A549 (cell line): ENCODE results near the gene TMEM200A. TPM values are rescaled to one million over a fixed set of nuclear protein-coding genes. Genes with fewer than 3 reads are reported as not detected.

ENCODE experiments used
- ATAC-seq, 2 experiments: fragments of 200-7000 bp in 1 of 2; fragments of >200 bp in 1 of 2; cut with Nextera tagmentation in 1 of 2; cut with Tn5 transposase in 1 of 2; 3 replicates each; pipeline versions ENCODE4 v1.8.0 to v1.9.1; 2018 to 2020; ENCODE audit warnings: mild to moderate bottlenecking in 1 of 2, moderate library complexity in 1 of 2
- CTCF ChIA-PET: fragments of 300-600 bp; sonication (Branson Sonifier 250); formaldehyde crosslinking; extraction: SDS; loops from one replicate; lab custom pipeline; 2021; ENCODE audit warnings: antibody characterized with exemption, inconsistent platforms; lab: Yijun Ruan, JAX
- POLR2A ChIA-PET: fragments of 350-600 bp; formaldehyde crosslinking; extraction: SDS; loops from one replicate; lab custom pipeline; 2021; ENCODE audit warnings: antibody characterized with exemption, inconsistent platforms; lab: Yijun Ruan, JAX
- DNase-seq, 2 experiments: peaks; one replicate each; pipeline versions ENCODE4 v3.0.0 to v3.0.0-alpha.2; 2011 to 2016; ENCODE audit warnings: low read depth in 1 of 2, low spot score in 1 of 2
- FAIRE-seq: peaks from 2 replicates; lab custom pipeline; 2011; peaks lifted over from hg19 to GRCh38; lab: Jason Lieb, UNC
- H3K27ac ChIP-seq, 2 experiments: fragments of >200 bp; sonication (Bioruptor Twin); formaldehyde crosslinking; 3 replicates each; pipeline ENCODE4 v1.5.1; 2016 to 2017
- H3K4me1 ChIP-seq: fragments of >200 bp; sonication (Bioruptor Twin); formaldehyde crosslinking; 3 replicates; pipeline ENCODE4 v1.6.1; 2016
- H3K4me2 ChIP-seq: fragments of >200 bp; sonication (Bioruptor Twin); formaldehyde crosslinking; 3 replicates; pipeline ENCODE4 v1.6.1; 2016
- H3K4me3 ChIP-seq: fragments of >200 bp; sonication (Bioruptor Twin); formaldehyde crosslinking; 3 replicates; pipeline ENCODE4 v1.5.1; 2016
- H3K9me3 ChIP-seq: fragments of >200 bp; sonication (Bioruptor Twin); formaldehyde crosslinking; 3 replicates; pipeline ENCODE4 v1.6.1; 2016
- BHLHE40 ChIP-seq: IDR thresholded peaks from 2 replicates; pipeline ENCODE4 v1.6.1; 2012; ENCODE audit warnings: low read depth, low read length, inconsistent platforms
- CBX2 ChIP-seq: fragments of 200-600 bp; sonication (generic); IDR thresholded peaks from 2 replicates; pipeline ENCODE4 v1.6.1; 2016; ENCODE audit warnings: low read depth, mild to moderate bottlenecking, borderline replicate concordance
- CBX8 ChIP-seq: fragments of 200-600 bp; sonication (generic); IDR thresholded peaks from 2 replicates; pipeline ENCODE4 v1.6.1; 2016
- CHD2 ChIP-seq: fragments of 150-350 bp; IDR thresholded peaks from 2 replicates; pipeline ENCODE4 v1.6.1; 2014; ENCODE audit warnings: low read length; ENCODE audit not compliant: partially characterized antibody
- GATA3 ChIP-seq: IDR thresholded peaks from 2 replicates; pipeline ENCODE4 v1.6.1; 2012; ENCODE audit warnings: borderline replicate concordance
- HOXA7 ChIP-seq: fragments of 250-450 bp; sonication (Bioruptor Pico); IDR thresholded peaks from 2 replicates; pipeline ENCODE4 v1.5.0; 2020; ENCODE audit warnings: mild to moderate bottlenecking, moderate library complexity
- HOXB13 ChIP-seq: fragments of 250-450 bp; sonication (Bioruptor Pico); IDR thresholded peaks from 2 replicates; pipeline ENCODE4 v1.5.0; 2020; ENCODE audit warnings: low read depth, mild to moderate bottlenecking, moderate library complexity
- KDM1A ChIP-seq: fragments of 200-600 bp; sonication (generic); IDR thresholded peaks from 2 replicates; pipeline ENCODE4 v1.6.1; 2016; ENCODE audit warnings: low read depth, mild to moderate bottlenecking
- KDM5A ChIP-seq: fragments of 200-600 bp; sonication (generic); IDR thresholded peaks from 2 replicates; pipeline ENCODE4 v1.6.1; 2016; ENCODE audit warnings: antibody characterized with exemption, mild to moderate bottlenecking
- MAFK ChIP-seq: fragments of 450-650 bp; IDR thresholded peaks from 2 replicates; pipeline ENCODE4 v1.6.1; 2014; ENCODE audit not compliant: partially characterized antibody
- NFE2L2 ChIP-seq: fragments of 150-350 bp; conservative IDR thresholded peaks from 2 replicates; pipeline ENCODE4 v1.6.1; 2014; ENCODE audit warnings: low read length
- NR3C1 ChIP-seq: fragments of >200 bp; sonication (Bioruptor Twin); formaldehyde crosslinking; IDR thresholded peaks from 3 replicates; pipeline ENCODE4 v1.6.1; 2017
- PHF8 ChIP-seq: fragments of 200-600 bp; sonication (generic); IDR thresholded peaks from 2 replicates; pipeline ENCODE4 v1.6.1; 2016; ENCODE audit warnings: low read depth, mild to moderate bottlenecking, antibody characterized with exemption, moderate library complexity, borderline replicate concordance
- POLR2AphosphoS2 ChIP-seq: conservative IDR thresholded peaks from 2 replicates; pipeline ENCODE4 v1.6.1; 2012; ENCODE audit warnings: low read length, improper control_type of control experiment, inconsistent platforms
- RAD21 ChIP-seq, 2 experiments: fragments of >200 bp in 1 of 2; sonication (Bioruptor Twin) in 1 of 2; formaldehyde crosslinking in 1 of 2; IDR thresholded peaks in 1 of 2; conservative IDR thresholded peaks in 1 of 2; 2 replicates in 1 of 2; 3 replicates in 1 of 2; pipeline ENCODE4 v1.6.1; 2012 to 2018; ENCODE audit warnings: inconsistent platforms in 1 of 2
- TFCP2L1 ChIP-seq: fragments of 250-450 bp; sonication (Bioruptor Pico); IDR thresholded peaks from 2 replicates; pipeline ENCODE4 v1.5.0; 2021; ENCODE audit warnings: mild to moderate bottlenecking
- TP53 ChIP-seq: fragments of 250-450 bp; sonication (Bioruptor Pico); IDR thresholded peaks from 2 replicates; pipeline ENCODE4 v1.5.0; 2021; ENCODE audit warnings: mild to moderate bottlenecking, moderate library complexity
- ZFP36 ChIP-seq: fragments of 450-650 bp; IDR thresholded peaks from 2 replicates; pipeline ENCODE4 v1.6.1; 2014; ENCODE audit warnings: borderline replicate concordance; ENCODE audit not compliant: partially characterized antibody
- ZNF302 ChIP-seq: fragments of 250-450 bp; sonication (Bioruptor Pico); IDR thresholded peaks from 2 replicates; pipeline ENCODE4 v1.9.0; 2021; ENCODE audit warnings: inconsistent platforms, mild to moderate bottlenecking, moderate library complexity
- ZSCAN20 ChIP-seq: fragments of 250-450 bp; sonication (Bioruptor Pico); IDR thresholded peaks from 2 replicates; pipeline ENCODE4 v1.8.0; 2022; ENCODE audit warnings: mild to moderate bottlenecking, moderate library complexity
- WGBS: methylation state at CpG from one replicate; pipeline ENCODE4 v1.1.6; 2017; ENCODE audit errors: missing lambda C conversion rate; 5-methylcytosine and 5-hydroxymethylcytosine counted together
- polyA plus RNA-seq, 4 experiments: library from polyadenylated mRNA; depleted of rRNA in 3 of 4; stranded (reverse); fragments of >200 nt; fragmentation: RNase III in 1 of 4; extraction: RNeasy Plus Mini Kit Qiagen cat#74134 plus additional on column Dnase treatment in 1 of 4; gene quantifications; 2 replicates in 3 of 4; 3 replicates in 1 of 4; pipeline ENCODE4 v1.2.3, GENCODE V29; 2011 to 2017
- TF ChIP-seq, protein P1 (sequence below): fragments of 250-450 bp; sonication (Bioruptor Pico); IDR thresholded peaks from 2 replicates; pipeline ENCODE4 v1.5.0; 2021; ENCODE audit warnings: mild to moderate bottlenecking, moderate library complexity, borderline replicate concordance
- TF ChIP-seq, protein P2 (sequence below): IDR thresholded peaks from 2 replicates; pipeline ENCODE4 v1.6.1; 2012; ENCODE audit warnings: low read depth, borderline replicate concordance
- TF ChIP-seq, protein P3 (sequence below): IDR thresholded peaks from 2 replicates; pipeline ENCODE4 v1.6.1; 2012

TMEM200A gene
- polyA plus RNA-seq, 2 of the 4 experiments (the other 2 are of a cell fraction): 0.03 TPM; not detected in 1

DNA sequence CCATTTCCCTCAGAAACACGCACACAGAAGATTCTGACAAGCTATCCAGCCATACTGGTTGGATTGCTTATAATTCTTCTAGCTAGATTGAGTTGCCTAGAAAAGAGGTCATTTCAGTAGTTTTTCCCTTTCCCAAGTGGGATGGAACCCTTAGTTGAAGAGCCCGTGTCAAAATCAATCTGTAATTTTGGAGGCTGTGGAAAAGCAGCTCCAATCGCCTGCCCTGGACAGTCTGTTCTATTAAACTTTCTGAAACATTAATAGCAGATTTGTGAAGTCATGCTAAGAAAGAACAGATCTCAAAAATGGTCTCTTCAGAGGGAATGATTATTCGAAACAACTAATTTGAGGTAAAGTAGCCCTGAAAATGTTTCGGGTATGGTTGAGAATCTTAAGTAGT lies 29.3 kb downstream of the TMEM200A start:
- TF ChIP-seq GATA3 (no peak), HOXA7 (CRISPR knock-in tag) (no peak), MAFK (no peak), TP53 (CRISPR knock-in tag) (no peak), PHF8 (no peak), HOXB13 (CRISPR knock-in tag) (no peak), NR3C1 (no peak), CBX8 (no peak), ZSCAN20 (CRISPR knock-in tag) (no peak)
- TF ChIP-seq, protein P1, sequence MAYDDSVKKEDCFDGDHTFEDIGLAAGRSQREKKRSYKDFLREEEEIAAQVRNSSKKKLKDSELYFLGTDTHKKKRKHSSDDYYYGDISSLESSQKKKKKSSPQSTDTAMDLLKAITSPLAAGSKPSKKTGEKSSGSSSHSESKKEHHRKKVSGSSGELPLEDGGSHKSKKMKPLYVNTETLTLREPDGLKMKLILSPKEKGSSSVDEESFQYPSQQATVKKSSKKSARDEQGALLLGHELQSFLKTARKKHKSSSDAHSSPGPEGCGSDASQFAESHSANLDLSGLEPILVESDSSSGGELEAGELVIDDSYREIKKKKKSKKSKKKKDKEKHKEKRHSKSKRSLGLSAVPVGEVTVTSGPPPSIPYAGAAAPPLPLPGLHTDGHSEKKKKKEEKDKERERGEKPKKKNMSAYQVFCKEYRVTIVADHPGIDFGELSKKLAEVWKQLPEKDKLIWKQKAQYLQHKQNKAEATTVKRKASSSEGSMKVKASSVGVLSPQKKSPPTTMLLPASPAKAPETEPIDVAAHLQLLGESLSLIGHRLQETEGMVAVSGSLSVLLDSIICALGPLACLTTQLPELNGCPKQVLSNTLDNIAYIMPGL (CRISPR knock-in tag): no peak
- FAIRE-seq (no peak), ATAC-seq (no peak), DNase-seq (no peak)
- ChIA-PET POLR2A (no interaction called here), CTCF (no interaction called here)
- Histone ChIP-seq H3K9me3 (no peaks in the 10 kb centered on the region), H3K4me2 (no peak overlapping the region), H3K27ac (no peak overlapping the region), H3K4me1 (no peaks in the 10 kb centered on the region), H3K4me3 (no peak overlapping the region)
- WGBS: 17% methylated on average over 5 of the region's 5 CpGs

DNA sequence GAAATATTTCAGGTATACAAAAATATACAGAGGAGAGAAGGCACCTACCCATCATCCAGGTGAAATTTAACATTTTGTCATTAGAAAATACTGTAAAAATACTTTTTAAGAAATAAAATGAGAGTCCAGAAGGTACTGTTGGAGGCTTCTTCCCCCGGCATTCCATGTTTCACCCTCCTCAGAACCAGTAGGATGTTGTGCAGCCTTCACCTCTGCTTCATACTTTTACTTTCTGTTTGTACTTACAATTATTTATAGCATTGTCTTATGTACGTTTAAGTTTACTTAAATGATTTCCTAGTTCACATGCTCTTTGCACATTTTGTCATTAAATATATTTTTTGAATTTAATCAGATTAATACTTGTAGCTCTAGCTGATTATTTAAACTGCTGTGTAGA lies 30.9 kb downstream of the TMEM200A start:
- no peaks in the 10 kb centered on the region for H3K9me3 ChIP-seq
- CTCF ChIA-PET: no interaction called here
- FAIRE-seq (no peak), DNase-seq (no peak), ATAC-seq (no peak)
- no peak overlapping the region for H3K4me2 ChIP-seq
- no peaks in the 10 kb centered on the region for H3K4me1 ChIP-seq
- no peak overlapping the region for H3K27ac ChIP-seq
- POLR2A ChIA-PET: no interaction called here
- 0% methylated on average over 2 of the region's 2 CpGs for WGBS
- no peak overlapping the region for H3K4me3 ChIP-seq
- TF ChIP-seq KDM1A (no peak), BHLHE40 (no peak), POLR2AphosphoS2 (no peak), TFCP2L1 (CRISPR knock-in tag) (no peak), RAD21 (conservative IDR thresholded peaks at IDR 0.05 in 1 of 2, IDR thresholded peaks at IDR 0.05 in 1 of 2) (no peak), CBX2 (no peak), GATA3 (no peak), ZNF302 (CRISPR knock-in tag) (no peak), KDM5A (no peak), CHD2 (no peak), NFE2L2 (no peak), ZFP36 (no peak)
- TF ChIP-seq, protein P2, sequence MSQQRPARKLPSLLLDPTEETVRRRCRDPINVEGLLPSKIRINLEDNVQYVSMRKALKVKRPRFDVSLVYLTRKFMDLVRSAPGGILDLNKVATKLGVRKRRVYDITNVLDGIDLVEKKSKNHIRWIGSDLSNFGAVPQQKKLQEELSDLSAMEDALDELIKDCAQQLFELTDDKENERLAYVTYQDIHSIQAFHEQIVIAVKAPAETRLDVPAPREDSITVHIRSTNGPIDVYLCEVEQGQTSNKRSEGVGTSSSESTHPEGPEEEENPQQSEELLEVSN: no peak
- TF ChIP-seq, protein P1 (CRISPR knock-in tag): no peak
- TF ChIP-seq, protein P3, sequence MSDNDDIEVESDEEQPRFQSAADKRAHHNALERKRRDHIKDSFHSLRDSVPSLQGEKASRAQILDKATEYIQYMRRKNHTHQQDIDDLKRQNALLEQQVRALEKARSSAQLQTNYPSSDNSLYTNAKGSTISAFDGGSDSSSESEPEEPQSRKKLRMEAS: no peak
